HAP-1 (cell line): Measurements from ENCODE around the gene HSPB6.

ENCODE experiments used
- DNase-seq, 2 experiments: peaks; one replicate each; pipeline ENCODE4 v3.0.0-alpha.2; 2016 to 2020; ENCODE audit warnings: low spot score in 2 of 2
- H3K27me3 ChIP-seq: fragments of 250-450 bp; sonication (Bioruptor Pico); 2 replicates; pipeline ENCODE4 v1.5.1; 2020; ENCODE audit warnings: low read depth, mild to moderate bottlenecking, moderate library complexity
- H3K36me3 ChIP-seq: fragments of 250-450 bp; sonication (Bioruptor Pico); replicated peaks from 2 replicates; pipeline ENCODE4 v1.5.1; 2020; ENCODE audit warnings: mild to moderate bottlenecking
- H3K4me1 ChIP-seq: fragments of 250-450 bp; sonication (Bioruptor Pico); 2 replicates; pipeline ENCODE4 v1.5.1; 2020; ENCODE audit warnings: mild to moderate bottlenecking
- H3K4me3 ChIP-seq: fragments of 250-450 bp; sonication (Bioruptor Pico); 2 replicates; pipeline ENCODE4 v1.5.1; 2020; ENCODE audit warnings: mild to moderate bottlenecking, moderate library complexity
- H3K9me3 ChIP-seq: fragments of 250-450 bp; sonication (Bioruptor Pico); 2 replicates; pipeline ENCODE4 v1.5.1; 2020; ENCODE audit warnings: mild to moderate bottlenecking, moderate library complexity
- in situ Hi-C: fragments of 300-500 bp; cut with MboI; formaldehyde crosslinking; loops from 3 replicates; pipeline ENCODE4 v1.14.3; 2020; ENCODE audit warnings: low sequenced_read_pairs, inconsistent platforms, mixed read lengths

The HSPB6 gene

GRCh38 chr19:35712567-35713505 lies 44.0 kb downstream of the HSPB6 start:
- in situ Hi-C loops: no loop called here
- no peaks in the 10 kb centered on the region for H3K9me3 ChIP-seq
- DNase-seq: no peak
- H3K4me3 ChIP-seq: no peak overlapping the region
- H3K27me3 ChIP-seq: no peaks in the 10 kb centered on the region
- H3K4me1 ChIP-seq: peaks cover 9% of the 10 kb centered on the region
- no peaks in the 10 kb centered on the region for H3K36me3 ChIP-seq

GRCh38 chr19:35710784-35711723 lies 45.8 kb downstream of the HSPB6 start:
- no peak overlapping the region for H3K4me3 ChIP-seq
- peaks cover 5% of the 10 kb centered on the region; the same call in 1 of the 2 replicates for H3K4me1 ChIP-seq
- in situ Hi-C loops: no loop called here
- no peaks in the 10 kb centered on the region for H3K36me3 ChIP-seq
- no peaks in the 10 kb centered on the region for H3K27me3 ChIP-seq
- DNase-seq: no peak
- H3K9me3 ChIP-seq: no peaks in the 10 kb centered on the region

- no peaks in the 10 kb centered on the region for H3K9me3 ChIP-seq
- in situ Hi-C loops: no loop called here
Observed at GRCh38 chr19:35708391-35708790, 48.4 kb downstream of the HSPB6 start.

More at GRCh38 chr19:35708391-35708790, 48.4 kb downstream of the HSPB6 start:
- Histone ChIP-seq H3K4me1 (no peaks in the 10 kb centered on the region), H3K4me3 (no peak overlapping the region), H3K27me3 (no peaks in the 10 kb centered on the region), H3K36me3 (no peaks in the 10 kb centered on the region)
- DNase-seq: no peak
